Trophoblast cell (in vitro differentiated cells and primary cell): Measurements from ENCODE around the gene CRYBA4.
A peak's percentile ranks its signal among the peaks of the same experiment; 100 is the strongest.

Source experiments
- DNase-seq, 2 donors: peaks; one replicate each; pipeline ENCODE4 v3.0.0-alpha.2; 2016
- H2AFZ ChIP-seq: 2 replicates; pipeline ENCODE4 v1.6.1; 2013; ENCODE audit warnings: low read length, moderate library complexity, mild to moderate bottlenecking; ENCODE audit not compliant: insufficient read depth, poor library complexity
- H2AK5ac ChIP-seq: 2 replicates; pipeline ENCODE4 v1.6.1; 2013; ENCODE audit warnings: mild to moderate bottlenecking, low read length
- H2BK120ac ChIP-seq: 2 replicates; pipeline ENCODE4 v1.6.1; 2013; ENCODE audit warnings: low read length, mild to moderate bottlenecking, moderate library complexity; ENCODE audit not compliant: insufficient read depth, poor library complexity
- H2BK12ac ChIP-seq: 2 replicates; pipeline ENCODE4 v1.6.1; 2013; ENCODE audit warnings: mild to moderate bottlenecking, low read length, moderate library complexity
- H2BK5ac ChIP-seq: 2 replicates; pipeline ENCODE4 v1.6.1; 2013; ENCODE audit warnings: low read length, low read depth, moderate library complexity, mild to moderate bottlenecking; ENCODE audit not compliant: poor library complexity
- H3K14ac ChIP-seq: 2 replicates; pipeline ENCODE4 v1.6.1; 2013; ENCODE audit warnings: mild to moderate bottlenecking, low read length
- H3K18ac ChIP-seq: 2 replicates; pipeline ENCODE4 v1.6.1; 2013; ENCODE audit warnings: mild to moderate bottlenecking, low read length
- H3K23ac ChIP-seq: 2 replicates; pipeline ENCODE4 v1.6.1; 2013; ENCODE audit warnings: low read length
- H3K27ac ChIP-seq: 2 replicates; pipeline ENCODE4 v1.5.1; 2013; ENCODE audit warnings: low read depth, mild to moderate bottlenecking, inconsistent platforms, low read length, moderate library complexity
- H3K27me3 ChIP-seq: 2 replicates; pipeline ENCODE4 v1.6.1; 2013; ENCODE audit warnings: inconsistent platforms, mild to moderate bottlenecking, low read length, moderate library complexity; ENCODE audit not compliant: insufficient read depth
- H3K36me3 ChIP-seq, 2 experiments: 1 replicate in 1 of 2; 2 replicates in 1 of 2; pipeline ENCODE4 v1.6.1; 2013; ENCODE audit warnings: low read length in 2 of 2, mild to moderate bottlenecking in 2 of 2, moderate library complexity in 1 of 2; ENCODE audit not compliant: insufficient read depth in 2 of 2, control insufficient read depth in 1 of 2
- H3K4ac ChIP-seq: 2 replicates; pipeline ENCODE4 v1.6.1; 2013; ENCODE audit warnings: low read depth, mild to moderate bottlenecking, low read length, moderate library complexity
- H3K4me1 ChIP-seq, 2 experiments: 1 replicate in 1 of 2; 2 replicates in 1 of 2; pipeline ENCODE4 v1.6.1; 2013; ENCODE audit warnings: low read length in 2 of 2, mild to moderate bottlenecking in 2 of 2, moderate library complexity in 1 of 2; ENCODE audit not compliant: insufficient read depth in 2 of 2, control insufficient read depth in 1 of 2
- H3K4me2 ChIP-seq: 2 replicates; pipeline ENCODE4 v1.6.1; 2013; ENCODE audit warnings: inconsistent platforms, mild to moderate bottlenecking, low read length, moderate library complexity
- H3K4me3 ChIP-seq: 2 replicates; pipeline ENCODE4 v1.5.1; 2013; ENCODE audit warnings: mild to moderate bottlenecking, low read depth, low read length, inconsistent platforms
- H3K79me1 ChIP-seq: one replicate; pipeline ENCODE4 v1.6.1; 2013; ENCODE audit warnings: low read length
- H3K79me2 ChIP-seq: 2 replicates; pipeline ENCODE4 v1.6.1; 2013; ENCODE audit warnings: low read length, mild to moderate bottlenecking; ENCODE audit not compliant: control insufficient read depth, insufficient read depth, poor library complexity
- H3K9ac ChIP-seq: 2 replicates; pipeline ENCODE4 v1.6.1; 2013; ENCODE audit warnings: mild to moderate bottlenecking, low read length
- H3K9me3 ChIP-seq: 2 replicates; pipeline ENCODE4 v1.6.1; 2013; ENCODE audit warnings: low read depth, mild to moderate bottlenecking, control low read depth, inconsistent platforms, low read length; ENCODE audit not compliant: insufficient read depth
- H4K12ac ChIP-seq: 2 replicates; pipeline ENCODE4 v1.6.1; 2013; ENCODE audit warnings: low read depth, mild to moderate bottlenecking, low read length, moderate library complexity
- H4K8ac ChIP-seq: 2 replicates; pipeline ENCODE4 v1.6.1; 2013; ENCODE audit warnings: low read depth, mild to moderate bottlenecking, low read length, moderate library complexity
- H4K91ac ChIP-seq: one replicate; pipeline ENCODE4 v1.6.1; 2013; ENCODE audit warnings: low read depth, mild to moderate bottlenecking, low read length, moderate library complexity
- WGBS: extraction: QIAGEN DNeasy Blood & Tissue Kit; methylation state at CpG from one replicate; pipeline ENCODE4 v1.1.7; 2013; ENCODE audit warnings: missing lambda C conversion rate; ENCODE audit not compliant: insufficient read length, insufficient coverage; ENCODE audit errors: extremely low coverage; 5-methylcytosine and 5-hydroxymethylcytosine counted together

The CRYBA4 gene

DNA sequence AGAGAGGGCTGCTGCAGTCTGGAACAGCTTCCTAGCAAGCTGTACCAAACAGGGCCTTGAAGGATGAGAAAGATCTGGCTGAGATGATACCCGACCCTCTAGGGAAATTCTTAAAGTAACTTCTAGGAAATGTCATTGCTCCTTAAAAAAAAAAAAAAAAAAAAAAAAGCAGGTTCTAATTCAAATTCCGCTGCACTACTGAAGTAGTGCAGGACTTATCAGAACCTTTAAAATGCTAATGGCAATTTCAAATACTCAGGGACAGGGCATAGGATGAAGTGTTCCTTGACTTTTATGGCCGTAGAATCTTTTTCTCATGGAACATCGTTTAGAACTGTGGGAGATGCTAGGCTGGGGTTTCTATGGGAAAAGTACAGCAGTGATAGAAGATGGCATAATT is 48.7 kb downstream of the CRYBA4 start:
- Histone ChIP-seq H3K36me3 (no peaks in the 10 kb centered on the region), H2BK12ac (no peak overlapping the region), H3K23ac (no peak overlapping the region), H3K4ac (no peak overlapping the region), H2BK5ac (no peak overlapping the region), H3K79me2 (peaks cover 3% of the 10 kb centered on the region), H3K4me3 (no peak overlapping the region), H3K9me3 (no peaks in the 10 kb centered on the region), H4K8ac (no peak overlapping the region), H3K4me1 (peaks cover 11 to 12% of the 10 kb centered on the region in 2 experiments), H3K27ac (no peak overlapping the region), H2BK120ac (no peak overlapping the region), H4K12ac (no peak overlapping the region), H2AFZ (no peak overlapping the region), H3K14ac (no peak overlapping the region), H2AK5ac (no peak overlapping the region), H4K91ac (no peak overlapping the region), H3K9ac (no peak overlapping the region), H3K27me3 (no peaks in the 10 kb centered on the region), H3K18ac (no peak overlapping the region), H3K4me2 (no peak overlapping the region), H3K79me1 (peaks cover 8% of the 10 kb centered on the region)
- WGBS, result no CpG with 5 or more reads among the region's 4 CpGs
- DNase-seq, result no peak

DNA sequence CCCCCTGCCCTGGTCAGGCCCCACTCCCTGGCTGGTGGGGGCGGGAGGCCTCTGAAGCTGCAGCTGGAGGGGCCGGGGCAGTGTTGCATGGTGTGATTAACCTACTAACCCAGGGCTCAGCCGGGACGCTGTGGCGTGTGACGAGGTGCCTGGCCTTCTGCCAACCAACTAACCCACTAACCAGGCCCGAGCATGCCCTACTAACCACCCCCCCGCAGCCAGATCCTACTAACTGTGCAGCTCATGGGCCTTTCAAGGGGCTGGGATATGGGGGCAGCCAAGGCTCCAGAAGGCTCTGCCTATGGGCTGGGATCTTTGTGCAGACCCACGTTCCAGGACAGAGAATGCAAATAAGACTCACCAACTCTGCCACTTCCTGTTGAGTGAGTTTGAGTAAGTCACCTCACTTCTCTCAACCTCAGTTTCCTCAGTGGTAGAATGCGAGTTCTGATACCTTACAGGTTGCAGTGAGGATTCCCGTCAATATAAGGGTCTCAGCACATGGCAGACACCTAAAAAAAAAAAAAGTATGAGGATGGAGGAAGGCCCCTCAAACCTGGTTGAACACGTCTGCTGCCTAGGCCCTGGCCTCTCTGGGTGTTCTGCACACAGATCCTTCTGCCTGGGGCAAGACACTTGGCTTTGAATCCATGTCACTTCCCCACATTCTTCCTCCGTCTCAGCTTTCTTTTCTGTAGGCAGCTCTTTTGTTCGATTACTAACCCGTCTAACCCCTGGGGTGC is 49.7 kb downstream of the CRYBA4 start:
- peak overlapping the region; percentile 32 for H4K8ac ChIP-seq

DNA sequence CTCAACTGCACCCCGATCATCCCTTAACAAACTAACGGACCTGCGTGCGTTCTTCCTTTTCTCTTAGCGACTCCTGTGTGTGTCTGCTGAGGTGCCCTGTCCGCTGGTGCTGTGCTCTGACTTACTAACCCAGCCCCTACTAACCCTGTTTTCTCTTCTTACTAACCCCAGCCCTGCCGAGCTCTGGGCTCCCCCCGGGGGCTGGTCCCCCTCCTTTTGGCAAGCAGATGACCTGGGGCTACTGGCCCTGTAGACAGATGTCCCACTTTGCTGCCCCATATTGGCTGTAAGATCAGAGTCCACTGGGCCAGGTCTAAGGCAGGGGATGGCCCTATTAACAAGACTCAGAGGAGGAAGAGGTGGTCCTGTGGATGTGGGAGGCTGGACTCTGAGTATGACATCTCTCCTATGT is 50.3 kb downstream of the CRYBA4 start:
- H4K8ac ChIP-seq, result peak overlapping the region; percentile 98
- H2BK5ac ChIP-seq, result no peak overlapping the region
- H3K79me2 ChIP-seq, result peaks cover 3% of the 10 kb centered on the region
- H3K4me3 ChIP-seq, result peak overlapping the region; percentile 49
- H2BK120ac ChIP-seq, result peak overlapping the region; percentile 79
- no peak overlapping the region for H2BK12ac ChIP-seq
- H3K27me3 ChIP-seq, result no peaks in the 10 kb centered on the region
- no peak overlapping the region for H3K9ac ChIP-seq
- H3K9me3 ChIP-seq, result no peaks in the 10 kb centered on the region
- H3K27ac ChIP-seq, result peak overlapping the region; percentile 82
- H3K23ac ChIP-seq, result no peak overlapping the region
- H3K4me2 ChIP-seq, result peak overlapping the region; percentile 82
- H3K14ac ChIP-seq, result peak overlapping the region; percentile 3
- no peaks in the 10 kb centered on the region for H3K36me3 ChIP-seq
- peaks cover 8% of the 10 kb centered on the region for H3K79me1 ChIP-seq
- no peak overlapping the region for H3K4ac ChIP-seq
- no peak for DNase-seq
- peak overlapping the region; percentile 86 for H2AFZ ChIP-seq
- H4K91ac ChIP-seq, result peak overlapping the region; percentile 40
- H3K18ac ChIP-seq, result no peak overlapping the region
- peaks cover 11 to 12% of the 10 kb centered on the region in 2 experiments for H3K4me1 ChIP-seq
- no CpG with 5 or more reads among the region's 8 CpGs for WGBS
- peak overlapping the region; percentile 97 for H4K12ac ChIP-seq
- H2AK5ac ChIP-seq, result peak overlapping the region; percentile 2

More for the DNA sequence above, 49.7 kb downstream of the CRYBA4 start:
- Histone ChIP-seq H2AK5ac (no peak overlapping the region), H2BK120ac (no peak overlapping the region), H3K36me3 (no peaks in the 10 kb centered on the region), H2AFZ (no peak overlapping the region), H3K14ac (no peak overlapping the region), H4K12ac (no peak overlapping the region), H3K4me2 (no peak overlapping the region), H3K27ac (no peak overlapping the region), H3K79me1 (peaks cover 8% of the 10 kb centered on the region), H2BK12ac (no peak overlapping the region), H3K4me3 (no peak overlapping the region), H3K9me3 (no peaks in the 10 kb centered on the region), H3K4ac (no peak overlapping the region), H3K23ac (no peak overlapping the region), H4K91ac (no peak overlapping the region), H3K27me3 (no peaks in the 10 kb centered on the region), H2BK5ac (no peak overlapping the region), H3K4me1 (peaks cover 11 to 12% of the 10 kb centered on the region in 2 experiments), H3K79me2 (peaks cover 3% of the 10 kb centered on the region), H3K18ac (no peak overlapping the region), H3K9ac (no peak overlapping the region)
- no CpG with 5 or more reads among the region's 15 CpGs for WGBS
- DNase-seq, result no peak

DNA sequence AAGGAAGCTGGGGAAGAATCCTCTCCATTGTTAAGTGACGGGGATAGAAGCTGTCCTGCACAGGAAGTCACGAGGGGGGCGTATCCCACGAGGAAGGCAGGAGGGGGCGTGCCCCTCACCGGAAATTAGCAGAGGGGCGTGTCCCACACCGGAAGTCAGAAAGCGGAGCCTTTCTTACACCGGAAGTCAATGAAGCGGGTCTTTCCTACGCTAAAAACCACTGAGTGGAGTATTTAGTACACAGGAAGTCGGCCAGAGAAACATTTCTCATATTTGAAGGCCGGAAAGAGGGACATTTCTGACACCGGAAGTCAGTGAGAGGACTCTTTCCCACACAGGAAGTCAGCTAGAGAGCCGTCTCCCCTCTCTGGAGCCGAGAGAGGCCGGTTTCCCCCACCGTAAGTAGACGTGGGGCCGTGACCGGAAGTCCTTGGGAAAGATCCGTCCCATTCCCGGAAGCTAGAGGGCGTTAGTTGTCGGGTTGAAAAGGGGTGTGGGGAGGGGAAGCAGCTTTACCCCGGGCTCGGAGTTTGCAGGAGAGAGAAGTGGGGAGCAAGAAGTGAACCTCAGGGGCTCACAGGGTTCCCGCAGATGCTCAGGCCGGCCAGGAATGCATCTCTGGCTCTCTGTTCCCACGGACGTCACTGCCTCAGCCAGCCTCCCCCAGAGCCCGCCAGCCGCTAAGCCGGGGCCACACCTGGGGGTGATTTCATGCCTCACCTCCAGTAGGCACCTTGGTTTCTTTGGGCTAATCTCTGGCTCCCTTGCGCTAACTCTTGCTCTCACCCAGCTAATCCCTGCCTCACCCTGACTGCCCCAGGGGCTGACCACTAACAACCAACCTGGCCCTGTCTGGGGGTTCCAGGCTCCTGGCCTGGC is 51.1 kb downstream of the CRYBA4 start:
- Histone ChIP-seq H3K4me1 (peaks cover 11 to 12% of the 10 kb centered on the region in 2 experiments), H3K9me3 (no peaks in the 10 kb centered on the region), H3K79me2 (peaks cover 3% of the 10 kb centered on the region), H2AK5ac (peak overlapping the region; percentile 49), H2BK12ac (no peak overlapping the region), H3K9ac (peak overlapping the region; percentile 77), H3K4me3 (peak overlapping the region; percentile 79), H2BK5ac (peak overlapping the region; percentile 77), H3K18ac (peak overlapping the region; percentile 87), H3K4ac (peak overlapping the region; percentile 87), H3K23ac (no peak overlapping the region), H3K4me2 (peak overlapping the region; percentile 82), H3K79me1 (peaks cover 8% of the 10 kb centered on the region), H3K36me3 (no peaks in the 10 kb centered on the region), H3K14ac (peak overlapping the region; percentile 83), H4K12ac (peak overlapping the region; percentile 97), H4K91ac (peak overlapping the region; percentile 94), H3K27me3 (no peaks in the 10 kb centered on the region), H2AFZ (peak overlapping the region; percentile 86), H3K27ac (peak overlapping the region; percentile 82), H4K8ac (peak overlapping the region; percentile 98), H2BK120ac (peak overlapping the region; percentile 79)
- whole genome bisulfite sequencing, result no CpG with 5 or more reads among the region's 36 CpGs
- DNase-seq, result peak; percentile 82 to 88
